HAP-1 (cell line): Measurements from ENCODE around the gene SRRM2.

Experiments used
- DNase-seq, 2 experiments: peaks; one replicate each; pipeline ENCODE4 v3.0.0-alpha.2; 2016 to 2020; ENCODE audit warnings: low spot score in 2 of 2
- H3K27me3 ChIP-seq: fragments of 250-450 bp; sonication (Bioruptor Pico); 2 replicates; pipeline ENCODE4 v1.5.1; 2020; ENCODE audit warnings: low read depth, mild to moderate bottlenecking, moderate library complexity
- H3K36me3 ChIP-seq: fragments of 250-450 bp; sonication (Bioruptor Pico); replicated peaks from 2 replicates; pipeline ENCODE4 v1.5.1; 2020; ENCODE audit warnings: mild to moderate bottlenecking
- H3K4me1 ChIP-seq: fragments of 250-450 bp; sonication (Bioruptor Pico); 2 replicates; pipeline ENCODE4 v1.5.1; 2020; ENCODE audit warnings: mild to moderate bottlenecking
- H3K4me3 ChIP-seq: fragments of 250-450 bp; sonication (Bioruptor Pico); 2 replicates; pipeline ENCODE4 v1.5.1; 2020; ENCODE audit warnings: mild to moderate bottlenecking, moderate library complexity
- H3K9me3 ChIP-seq: fragments of 250-450 bp; sonication (Bioruptor Pico); 2 replicates; pipeline ENCODE4 v1.5.1; 2020; ENCODE audit warnings: mild to moderate bottlenecking, moderate library complexity
- in situ Hi-C: fragments of 300-500 bp; cut with MboI; formaldehyde crosslinking; loops from 3 replicates; pipeline ENCODE4 v1.14.3; 2020; ENCODE audit warnings: low sequenced_read_pairs, inconsistent platforms, mixed read lengths

SRRM2 gene

GRCh38 chr16:2738615-2739014 is 13.8 kb upstream of the SRRM2 start:
- no peak for DNase-seq
- in situ Hi-C loops: no loop called here
- no peaks in the 10 kb centered on the region for H3K4me1 ChIP-seq
- H3K27me3 ChIP-seq: no peaks in the 10 kb centered on the region
- no peaks in the 10 kb centered on the region for H3K9me3 ChIP-seq
- H3K4me3 ChIP-seq: no peak overlapping the region
- H3K36me3 ChIP-seq: no peaks in the 10 kb centered on the region

DNA sequence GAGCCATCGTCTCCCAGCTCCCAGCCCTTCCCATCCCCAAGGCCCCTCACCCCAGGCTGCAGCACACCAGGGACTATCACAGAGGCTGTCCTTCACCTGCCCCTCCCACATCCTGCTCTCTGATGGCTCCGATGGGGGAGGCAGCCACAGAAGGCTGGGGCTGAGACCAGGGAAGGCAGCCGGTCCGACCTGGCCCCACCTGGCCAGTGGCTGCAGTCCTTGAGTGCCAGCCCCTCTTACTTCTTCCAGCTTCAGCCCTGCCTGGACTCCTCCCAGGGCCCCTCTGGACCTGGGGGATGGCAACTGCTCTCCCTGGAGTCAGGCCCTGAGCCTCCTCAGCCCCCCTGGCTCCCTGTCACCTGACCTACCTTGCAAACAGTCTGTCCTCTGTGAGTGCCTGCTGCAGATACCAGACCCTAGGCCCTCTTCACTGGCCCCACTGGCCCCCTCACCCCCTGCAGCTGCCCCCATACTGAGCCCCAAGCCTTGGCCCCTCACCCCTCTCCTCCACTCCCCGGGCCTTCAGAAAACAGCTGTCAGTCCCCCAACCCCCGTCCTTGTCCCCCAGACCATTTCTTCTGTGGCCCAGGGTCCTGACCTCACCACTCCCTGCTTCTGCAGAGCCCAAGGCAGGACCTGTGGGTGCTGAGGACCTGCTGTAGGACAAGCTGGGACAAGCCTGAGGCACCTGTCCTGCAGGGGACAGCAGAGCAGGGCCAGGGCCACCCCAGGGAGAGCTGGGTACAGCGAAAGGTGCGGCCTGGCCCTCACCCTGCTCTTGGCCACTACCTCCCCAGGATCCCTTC is 12.6 kb upstream of the SRRM2 start:
- no peaks in the 10 kb centered on the region for H3K27me3 ChIP-seq
- in situ Hi-C loops: no loop called here
- no peaks in the 10 kb centered on the region for H3K36me3 ChIP-seq
- H3K4me3 ChIP-seq: no peak overlapping the region
- H3K4me1 ChIP-seq: no peaks in the 10 kb centered on the region
- no peaks in the 10 kb centered on the region for H3K9me3 ChIP-seq
- no peak for DNase-seq

GRCh38 chr16:2740476-2740875 is 12.0 kb upstream of the SRRM2 start:
- DNase-seq: no peak
- no peaks in the 10 kb centered on the region for H3K36me3 ChIP-seq
- in situ Hi-C loops: no loop called here
- no peaks in the 10 kb centered on the region for H3K4me1 ChIP-seq
- H3K27me3 ChIP-seq: no peaks in the 10 kb centered on the region
- no peaks in the 10 kb centered on the region for H3K9me3 ChIP-seq
- no peak overlapping the region for H3K4me3 ChIP-seq

- in situ Hi-C loops: no loop called here
Observed at GRCh38 chr16:2741168-2741567, 11.3 kb upstream of the SRRM2 start.

GRCh38 chr16:2742323-2743006 is 10.0 kb upstream of the SRRM2 start:
- H3K4me1 ChIP-seq: no peaks in the 10 kb centered on the region
- H3K4me3 ChIP-seq: no peak overlapping the region
- no peaks in the 10 kb centered on the region for H3K9me3 ChIP-seq
- no peaks in the 10 kb centered on the region for H3K36me3 ChIP-seq
- in situ Hi-C loops: no loop called here
- no peak for DNase-seq
- H3K27me3 ChIP-seq: no peaks in the 10 kb centered on the region

More at GRCh38 chr16:2741168-2741567, 11.3 kb upstream of the SRRM2 start:
- H3K36me3 ChIP-seq: no peaks in the 10 kb centered on the region
- DNase-seq: no peak
- H3K4me1 ChIP-seq: no peaks in the 10 kb centered on the region
- no peak overlapping the region for H3K4me3 ChIP-seq
- no peaks in the 10 kb centered on the region for H3K9me3 ChIP-seq
- no peaks in the 10 kb centered on the region for H3K27me3 ChIP-seq

DNA sequence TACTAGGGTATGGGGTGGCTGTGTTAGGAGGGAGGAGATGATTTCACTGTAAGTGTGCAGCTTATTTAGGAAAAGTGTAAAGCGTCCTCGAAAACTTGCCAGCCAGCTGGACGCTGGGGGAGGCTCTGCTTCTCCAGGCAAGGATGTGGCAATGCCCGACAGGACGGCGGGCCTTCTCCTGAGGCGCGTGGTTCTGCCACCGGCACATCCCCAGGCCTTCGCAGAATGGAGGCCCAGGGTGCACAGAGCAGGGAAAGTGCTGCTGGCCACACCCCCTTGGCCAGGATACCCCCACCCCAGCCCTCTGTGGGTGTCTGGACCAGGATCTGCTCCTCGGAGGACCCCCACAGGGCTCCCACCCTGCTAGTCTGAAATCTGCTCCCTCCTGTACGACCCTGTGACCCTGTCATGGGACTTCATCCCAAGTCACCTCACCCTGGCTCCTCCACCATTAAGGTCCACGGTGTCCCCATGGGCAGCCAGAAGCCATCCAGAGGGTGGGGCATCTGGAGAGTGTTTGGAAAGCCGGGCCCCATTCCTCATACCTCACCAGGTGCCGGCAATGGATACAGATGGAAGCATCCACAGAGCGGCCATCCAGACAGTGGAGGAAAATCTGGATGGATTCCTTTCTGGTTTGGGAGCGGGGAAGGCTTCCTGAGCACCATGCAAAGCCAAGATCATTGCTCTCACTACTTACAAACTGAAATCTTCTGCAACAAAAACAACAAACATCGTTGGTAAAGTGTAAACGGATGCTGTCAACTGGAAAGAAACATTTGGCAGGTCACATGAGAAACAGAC is 9.2 kb upstream of the SRRM2 start:
- Histone ChIP-seq H3K4me3 (no peak overlapping the region), H3K9me3 (no peaks in the 10 kb centered on the region), H3K36me3 (no peaks in the 10 kb centered on the region), H3K4me1 (no peaks in the 10 kb centered on the region), H3K27me3 (no peaks in the 10 kb centered on the region)
- in situ Hi-C loops: no loop called here
- no peak for DNase-seq

DNA sequence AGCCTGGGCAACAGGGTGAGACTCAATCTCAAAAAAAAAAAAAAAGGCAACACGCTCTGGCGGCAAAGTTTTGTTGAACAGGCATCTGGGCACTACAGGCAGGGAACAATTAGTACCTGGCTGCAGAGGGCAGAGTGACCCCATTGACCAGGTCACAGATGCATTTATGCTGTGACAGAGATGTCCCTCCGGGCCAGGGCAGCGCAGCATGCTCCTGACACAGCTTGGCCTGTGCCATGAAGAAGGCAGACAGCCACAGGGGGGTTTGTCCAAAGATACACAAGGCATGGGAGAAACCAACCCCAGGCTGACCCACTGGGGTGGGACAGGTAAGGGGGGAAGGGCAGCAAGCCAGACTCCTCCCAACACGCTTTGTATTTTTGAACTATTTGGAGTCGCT is 7.7 kb upstream of the SRRM2 start:
- Histone ChIP-seq H3K36me3 (no peaks in the 10 kb centered on the region), H3K9me3 (no peaks in the 10 kb centered on the region), H3K27me3 (no peaks in the 10 kb centered on the region), H3K4me1 (no peaks in the 10 kb centered on the region), H3K4me3 (no peak overlapping the region)
- in situ Hi-C loops: no loop called here
- DNase-seq: no peak

- in situ Hi-C loops: no loop called here
- no peaks in the 10 kb centered on the region for H3K27me3 ChIP-seq
- H3K9me3 ChIP-seq: no peaks in the 10 kb centered on the region
- H3K36me3 ChIP-seq: no peaks in the 10 kb centered on the region
- no peak for DNase-seq
- H3K4me1 ChIP-seq: no peaks in the 10 kb centered on the region
- no peak overlapping the region for H3K4me3 ChIP-seq
Observed at GRCh38 chr16:2745116-2745890, 7.1 kb upstream of the SRRM2 start.

DNA sequence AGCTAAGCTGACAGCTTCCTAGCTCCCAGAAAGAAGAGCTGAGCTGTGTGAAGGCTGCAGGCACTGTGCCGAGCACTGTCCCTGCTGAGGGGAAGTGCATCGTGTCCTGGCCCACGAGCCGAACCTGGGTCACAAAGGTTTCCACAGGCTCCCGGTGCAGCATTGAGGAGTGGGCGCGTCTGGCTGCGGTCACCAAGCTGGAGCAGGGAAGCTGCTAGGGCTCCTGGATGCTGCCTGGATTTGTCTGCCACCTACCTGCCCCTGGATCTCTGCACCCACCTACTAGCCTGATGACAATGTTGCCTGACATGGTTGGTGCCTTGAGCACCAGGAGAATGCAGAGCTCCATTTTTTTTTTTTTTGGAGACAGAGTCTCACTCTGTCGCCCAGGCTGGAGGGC is 6.5 kb upstream of the SRRM2 start:
- no peaks in the 10 kb centered on the region for H3K27me3 ChIP-seq
- in situ Hi-C loops: no loop called here
- no peak for DNase-seq
- no peaks in the 10 kb centered on the region for H3K9me3 ChIP-seq
- no peaks in the 10 kb centered on the region for H3K36me3 ChIP-seq
- H3K4me1 ChIP-seq: peaks cover 3% of the 10 kb centered on the region
- H3K4me3 ChIP-seq: no peak overlapping the region

DNA sequence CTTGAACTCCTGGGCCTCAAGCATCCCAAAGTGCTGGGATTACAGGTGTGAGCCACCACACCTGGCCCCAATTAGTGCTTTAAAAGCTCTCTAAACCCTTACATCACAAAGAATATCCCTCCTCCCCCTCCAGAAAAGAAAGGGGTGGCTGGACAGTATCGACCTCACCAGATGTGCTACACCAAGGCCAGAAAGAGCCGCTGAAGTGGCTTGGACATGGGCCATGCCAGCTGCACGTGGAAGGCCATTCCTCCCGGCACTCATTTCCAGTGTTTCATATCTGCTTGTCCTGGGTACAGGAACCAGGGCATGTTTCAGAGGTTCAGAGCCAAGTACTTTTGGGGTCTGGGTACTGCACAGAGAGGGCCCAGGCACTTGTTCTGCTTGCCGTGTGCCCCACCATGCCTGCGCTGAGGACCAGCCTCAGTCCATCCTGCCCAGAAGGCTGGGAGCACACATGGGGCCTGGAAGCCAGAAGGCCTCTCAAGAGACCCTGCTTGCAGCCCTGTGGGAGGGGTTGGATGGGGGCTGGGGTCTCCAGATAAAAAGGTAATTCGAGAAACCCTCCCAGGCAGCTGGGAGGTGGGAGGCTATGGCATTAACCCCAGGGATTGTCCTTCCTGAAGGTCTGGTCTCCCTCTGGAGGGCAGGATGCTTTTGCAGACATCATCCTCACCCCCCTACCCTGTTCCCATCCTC is 3.5 kb upstream of the SRRM2 start:
- Histone ChIP-seq H3K4me1 (peaks cover 14% of the 10 kb centered on the region), H3K9me3 (no peaks in the 10 kb centered on the region), H3K27me3 (0 out of 2 replicates have a peak, but pooled peaks cover 3% of the 10 kb centered on the region), H3K36me3 (peaks cover 8% of the 10 kb centered on the region), H3K4me3 (no peak overlapping the region)
- DNase-seq: no peak
- in situ Hi-C loops: no loop called here

- H3K27me3 ChIP-seq: 0 out of 2 replicates have a peak, but pooled peaks cover 3% of the 10 kb centered on the region
- H3K9me3 ChIP-seq: no peaks in the 10 kb centered on the region
- in situ Hi-C loops: no loop called here
- H3K4me1 ChIP-seq: peaks cover 14% of the 10 kb centered on the region
- H3K4me3 ChIP-seq: no peak overlapping the region
- H3K36me3 ChIP-seq: peaks cover 9% of the 10 kb centered on the region
- no peak for DNase-seq
Observed at GRCh38 chr16:2749476-2749875, 3.0 kb upstream of the SRRM2 start.

- in situ Hi-C loops: no loop called here
- peaks cover 11% of the 10 kb centered on the region for H3K36me3 ChIP-seq
- no peaks in the 10 kb centered on the region for H3K9me3 ChIP-seq
- no peak for DNase-seq
- H3K4me3 ChIP-seq: no peak overlapping the region
- peaks cover 16% of the 10 kb centered on the region for H3K4me1 ChIP-seq
- 0 out of 2 replicates have a peak, but pooled peaks cover 3% of the 10 kb centered on the region for H3K27me3 ChIP-seq
Observed at GRCh38 chr16:2749936-2750335, 2.5 kb upstream of the SRRM2 start.

DNA sequence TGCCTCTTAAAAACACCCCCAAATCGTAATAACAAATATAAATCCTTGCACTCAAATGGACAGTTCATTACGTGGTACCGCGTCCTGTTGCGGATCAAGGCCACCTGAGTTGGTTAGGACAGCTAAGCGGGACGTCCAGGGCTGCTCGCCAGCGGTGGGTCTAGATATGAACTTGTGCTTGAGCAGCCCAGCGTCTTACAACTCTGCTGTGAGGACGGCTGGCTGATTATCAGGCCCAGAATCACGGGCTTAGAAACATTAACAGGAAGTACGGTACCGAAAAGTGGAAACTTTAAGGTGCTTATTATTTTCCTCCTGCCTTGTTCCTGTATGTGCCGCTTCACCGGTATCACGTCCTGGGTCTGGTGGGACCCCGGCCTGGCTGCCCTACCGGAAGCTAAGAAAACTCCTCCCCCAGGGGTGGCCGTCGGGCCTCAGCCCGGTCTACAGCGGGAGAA is 832 bp upstream of the SRRM2 start:
- no peaks in the 10 kb centered on the region for H3K9me3 ChIP-seq
- peaks cover 28% of the 10 kb centered on the region for H3K36me3 ChIP-seq
- peaks cover 17% of the 10 kb centered on the region for H3K4me1 ChIP-seq
- in situ Hi-C loops: no loop called here
- 0 out of 2 replicates have a peak, but pooled peaks cover 3% of the 10 kb centered on the region for H3K27me3 ChIP-seq
- DNase-seq: peak; percentile 72 to 86
- H3K4me3 ChIP-seq: peak overlapping the region; percentile 96
